H9 (cell line): Measurements from ENCODE around the gene DDX3Y. TPM values are rescaled to one million over a fixed set of nuclear protein-coding genes. Genes with fewer than 3 reads are reported as not detected.

Source experiments
- DNase-seq: peaks from one replicate; pipeline ENCODE4 v3.0.0-alpha.2; 2017
- H2AFZ ChIP-seq: one replicate; pipeline ENCODE4 v1.6.1; 2013; ENCODE audit warnings: mild to moderate bottlenecking, low read length, control low read depth, moderate library complexity
- H2AK5ac ChIP-seq: 2 replicates; pipeline ENCODE4 v1.6.1; 2013; ENCODE audit warnings: low read length, control low read depth, mixed read lengths; ENCODE audit not compliant: insufficient read length
- H2BK120ac ChIP-seq: one replicate; pipeline ENCODE4 v1.6.1; 2013; ENCODE audit warnings: low read depth, mild to moderate bottlenecking, low read length, control low read depth, inconsistent platforms; ENCODE audit not compliant: poor library complexity, severe bottlenecking
- H2BK12ac ChIP-seq: 2 replicates; pipeline ENCODE4 v1.6.1; 2013; ENCODE audit warnings: low read length, control low read depth, mixed read lengths, low read depth; ENCODE audit not compliant: insufficient read length
- H2BK15ac ChIP-seq: 2 replicates; pipeline ENCODE4 v1.6.1; 2013; ENCODE audit warnings: low read depth, low read length, control low read depth
- H2BK20ac ChIP-seq: one replicate; pipeline ENCODE4 v1.6.1; 2013; ENCODE audit warnings: low read depth, mild to moderate bottlenecking, low read length, control low read depth, inconsistent platforms; ENCODE audit not compliant: poor library complexity, severe bottlenecking
- H2BK5ac ChIP-seq: 2 replicates; pipeline ENCODE4 v1.6.1; 2013; ENCODE audit warnings: low read length, control low read depth, mixed read lengths; ENCODE audit not compliant: insufficient read length
- H3K14ac ChIP-seq: 2 replicates; pipeline ENCODE4 v1.6.1; 2013; ENCODE audit warnings: low read length, control low read depth; ENCODE audit not compliant: insufficient read depth
- H3K18ac ChIP-seq: 2 replicates; pipeline ENCODE4 v1.6.1; 2013; ENCODE audit warnings: low read depth, mild to moderate bottlenecking, mixed read lengths, low read length, control low read depth; ENCODE audit not compliant: insufficient read length
- H3K23ac ChIP-seq: 2 replicates; pipeline ENCODE4 v1.6.1; 2013; ENCODE audit warnings: low read length, control low read depth, mixed read lengths, low read depth; ENCODE audit not compliant: insufficient read length
- H3K23me2 ChIP-seq: 2 replicates; pipeline ENCODE4 v1.6.1; 2013; ENCODE audit warnings: low read depth, mild to moderate bottlenecking, mixed read lengths, low read length, control low read depth; ENCODE audit not compliant: insufficient read length, poor library complexity, severe bottlenecking
- H3K27ac ChIP-seq: 2 replicates; pipeline ENCODE4 v1.5.1; 2013; ENCODE audit warnings: low read length, control low read depth, mixed read lengths, low read depth; ENCODE audit not compliant: insufficient read length
- H3K27me3 ChIP-seq: 2 replicates; pipeline ENCODE4 v1.6.1; 2013; ENCODE audit warnings: low read length, control low read depth, inconsistent platforms; ENCODE audit not compliant: insufficient read depth
- H3K4ac ChIP-seq: 2 replicates; pipeline ENCODE4 v1.6.1; 2013; ENCODE audit warnings: low read depth, mild to moderate bottlenecking, control low read depth, inconsistent platforms, low read length, moderate library complexity
- H3K4me1 ChIP-seq: 2 replicates; pipeline ENCODE4 v1.6.1; 2013; ENCODE audit warnings: low read length, control low read depth, inconsistent platforms; ENCODE audit not compliant: insufficient read depth
- H3K4me2 ChIP-seq: 2 replicates; pipeline ENCODE4 v1.6.1; 2013; ENCODE audit warnings: low read length, control low read depth, mixed read lengths; ENCODE audit not compliant: insufficient read length, insufficient read depth
- H3K56ac ChIP-seq: 2 replicates; pipeline ENCODE4 v1.6.1; 2013; ENCODE audit warnings: low read depth, mild to moderate bottlenecking, mixed read lengths, low read length, control low read depth; ENCODE audit not compliant: insufficient read length
- H3K79me1 ChIP-seq: 2 replicates; pipeline ENCODE4 v1.6.1; 2013; ENCODE audit warnings: low read depth, mild to moderate bottlenecking, moderate library complexity, low read length, control low read depth, inconsistent platforms; ENCODE audit not compliant: insufficient read depth, poor library complexity, severe bottlenecking
- H3K79me2 ChIP-seq: 2 replicates; pipeline ENCODE4 v1.6.1; 2013; ENCODE audit warnings: low read length, control low read depth, inconsistent platforms; ENCODE audit not compliant: insufficient read depth
- H3K9ac ChIP-seq: 2 replicates; pipeline ENCODE4 v1.6.1; 2013; ENCODE audit warnings: low read length, control low read depth, mixed read lengths; ENCODE audit not compliant: insufficient read length; ENCODE audit errors: extremely low read depth
- H3K9me3 ChIP-seq: one replicate; pipeline ENCODE4 v1.6.1; 2013; ENCODE audit warnings: low read depth, low read length, inconsistent platforms; ENCODE audit not compliant: control insufficient read depth
- H3T11ph ChIP-seq: one replicate; pipeline ENCODE4 v1.6.1; 2013; ENCODE audit warnings: mild to moderate bottlenecking, low read length, control low read depth, inconsistent platforms
- H4K20me1 ChIP-seq: one replicate; pipeline ENCODE4 v1.6.1; 2013; ENCODE audit not compliant: control insufficient read depth, insufficient read length, insufficient read depth
- H4K5ac ChIP-seq: 2 replicates; pipeline ENCODE4 v1.6.1; 2013; ENCODE audit warnings: low read depth, mild to moderate bottlenecking, mixed read lengths, low read length, control low read depth; ENCODE audit not compliant: insufficient read length
- H4K8ac ChIP-seq: replicated peaks from 2 replicates; pipeline ENCODE4 v1.6.1; 2013; ENCODE audit warnings: low read length, control low read depth, mixed read lengths, low read depth; ENCODE audit not compliant: insufficient read length
- H4K91ac ChIP-seq: 2 replicates; pipeline ENCODE4 v1.6.1; 2013; ENCODE audit warnings: low read depth, mild to moderate bottlenecking, moderate library complexity, mixed read lengths, low read length, control low read depth; ENCODE audit not compliant: insufficient read length
- H3K27ac Mint-ChIP-seq, 3 experiments: 2 replicates in 2 of 3; 3 replicates in 1 of 3; pipeline ENCODE4 v1.8.0; 2020 to 2021; ENCODE audit warnings: mixed read lengths in 3 of 3, mild to moderate bottlenecking in 1 of 3, moderate library complexity in 1 of 3
- H3K27me3 Mint-ChIP-seq: 2 replicates; pipeline ENCODE4 v1.8.0; 2021; ENCODE audit warnings: low read depth, mild to moderate bottlenecking, moderate library complexity, mixed read lengths
- H3K36me3 Mint-ChIP-seq, 3 experiments: 2 replicates in 2 of 3; 3 replicates in 1 of 3; pipeline ENCODE4 v1.8.0; 2020 to 2021; ENCODE audit warnings: low read depth in 3 of 3, mixed read lengths in 3 of 3; ENCODE audit not compliant: insufficient read depth in 1 of 3
- H3K4me1 Mint-ChIP-seq, 2 experiments: 2 replicates each; pipeline ENCODE4 v1.8.0; 2020; ENCODE audit warnings: mixed read lengths in 2 of 2
- H3K4me3 Mint-ChIP-seq, 2 experiments: 2 replicates in 1 of 2; 3 replicates in 1 of 2; pipeline ENCODE4 v1.8.0; 2020 to 2021; ENCODE audit warnings: mild to moderate bottlenecking in 2 of 2, mixed read lengths in 2 of 2, moderate library complexity in 1 of 2
- H3K9me3 Mint-ChIP-seq, 2 experiments: 2 replicates in 1 of 2; 3 replicates in 1 of 2; pipeline ENCODE4 v1.8.0; 2020; ENCODE audit warnings: mild to moderate bottlenecking in 2 of 2, mixed read lengths in 2 of 2, moderate library complexity in 1 of 2
- WGBS: extraction: QIAGEN DNeasy Blood & Tissue Kit; methylation state at CpG from one replicate; pipeline ENCODE4 v1.1.7; 2013; ENCODE audit warnings: missing lambda C conversion rate, low lambda C conversion rate, mixed read lengths; ENCODE audit not compliant: insufficient read length; ENCODE audit errors: extremely low coverage; 5-methylcytosine and 5-hydroxymethylcytosine counted together
- total RNA-seq: library from RNA; stranded (reverse); gene quantifications from 2 replicates; pipeline ENCODE4 v1.2.1, GENCODE V29; 2021
- TF ChIP-seq, protein P1 (sequence below): fragments of 200-600 bp; sonication (generic); conservative IDR thresholded peaks from 3 replicates; pipeline ENCODE4 v1.8.0; 2021; ENCODE audit warnings: antibody characterized with exemption, mild to moderate bottlenecking

The DDX3Y gene
- total RNA-seq, 1 experiment from 2014 or later = not detected

DNA sequence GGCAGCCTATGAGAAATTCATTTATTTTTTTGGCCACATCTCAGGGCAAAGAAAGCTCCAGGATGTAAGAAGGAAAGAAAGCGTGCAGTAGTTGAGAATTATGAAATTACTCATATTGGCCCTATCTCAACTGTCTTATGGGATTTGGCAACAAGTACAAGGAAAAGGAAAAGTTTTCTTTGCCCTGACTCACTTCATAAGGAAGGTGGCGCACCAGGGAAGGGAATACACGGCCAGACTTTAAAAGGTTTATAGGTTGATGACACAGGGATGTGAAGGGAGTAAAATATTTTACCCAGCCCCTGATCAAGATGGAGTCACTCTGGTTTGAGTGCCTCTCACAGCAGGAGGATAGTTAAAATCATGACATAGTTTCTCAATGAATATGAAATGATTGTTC is 23.4 kb downstream of the DDX3Y start:
- TF ChIP-seq, protein P1, sequence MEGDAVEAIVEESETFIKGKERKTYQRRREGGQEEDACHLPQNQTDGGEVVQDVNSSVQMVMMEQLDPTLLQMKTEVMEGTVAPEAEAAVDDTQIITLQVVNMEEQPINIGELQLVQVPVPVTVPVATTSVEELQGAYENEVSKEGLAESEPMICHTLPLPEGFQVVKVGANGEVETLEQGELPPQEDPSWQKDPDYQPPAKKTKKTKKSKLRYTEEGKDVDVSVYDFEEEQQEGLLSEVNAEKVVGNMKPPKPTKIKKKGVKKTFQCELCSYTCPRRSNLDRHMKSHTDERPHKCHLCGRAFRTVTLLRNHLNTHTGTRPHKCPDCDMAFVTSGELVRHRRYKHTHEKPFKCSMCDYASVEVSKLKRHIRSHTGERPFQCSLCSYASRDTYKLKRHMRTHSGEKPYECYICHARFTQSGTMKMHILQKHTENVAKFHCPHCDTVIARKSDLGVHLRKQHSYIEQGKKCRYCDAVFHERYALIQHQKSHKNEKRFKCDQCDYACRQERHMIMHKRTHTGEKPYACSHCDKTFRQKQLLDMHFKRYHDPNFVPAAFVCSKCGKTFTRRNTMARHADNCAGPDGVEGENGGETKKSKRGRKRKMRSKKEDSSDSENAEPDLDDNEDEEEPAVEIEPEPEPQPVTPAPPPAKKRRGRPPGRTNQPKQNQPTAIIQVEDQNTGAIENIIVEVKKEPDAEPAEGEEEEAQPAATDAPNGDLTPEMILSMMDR = no peak
- no peaks in the 10 kb centered on the region for H3K27me3 ChIP-seq
- no peak overlapping the region for H2AFZ ChIP-seq
- Mint-ChIP-seq H3K36me3 (no peaks in the 10 kb centered on the region), H3K4me1 (no peaks in the 10 kb centered on the region), H3K4me3 (no peak overlapping the region), H3K27ac (no peak overlapping the region), H3K9me3 (no peaks in the 10 kb centered on the region), H3K27me3 (no peaks in the 10 kb centered on the region)
- H3K4me2 ChIP-seq = no peak overlapping the region
- H4K20me1 ChIP-seq = no peaks in the 10 kb centered on the region
- H2BK15ac ChIP-seq = no peak overlapping the region
- no peak overlapping the region for H3K27ac ChIP-seq
- no peak overlapping the region for H3K9ac ChIP-seq
- no peak overlapping the region for H3K14ac ChIP-seq
- no CpG with 5 or more reads among the region's 3 CpGs for WGBS
- no peak overlapping the region for H4K5ac ChIP-seq
- no peak overlapping the region for H3K23ac ChIP-seq
- no peak overlapping the region for H3K18ac ChIP-seq
- H3K9me3 ChIP-seq = no peaks in the 10 kb centered on the region
- no peak overlapping the region for H3T11ph ChIP-seq
- H2BK12ac ChIP-seq = no peak overlapping the region
- H4K91ac ChIP-seq = no peak overlapping the region
- H3K56ac ChIP-seq = no peak overlapping the region
- H3K79me1 ChIP-seq = no peaks in the 10 kb centered on the region
- no peaks in the 10 kb centered on the region for H3K4me1 ChIP-seq
- no peak overlapping the region for H2BK5ac ChIP-seq
- no peak overlapping the region for H2BK20ac ChIP-seq
- H3K4ac ChIP-seq = no peak overlapping the region
- H2BK120ac ChIP-seq = no peak overlapping the region
- no peak overlapping the region for H2AK5ac ChIP-seq
- no peaks in the 10 kb centered on the region for H3K23me2 ChIP-seq
- no peak overlapping the region for H4K8ac ChIP-seq
- no peaks in the 10 kb centered on the region for H3K79me2 ChIP-seq
- DNase-seq = no peak
